Activated T-cell treated with anti-CD3 and anti-CD28 coated beads, Interleukin-2, amount 50 U/mL, for 48 hours (primary cell): ENCODE results near the gene LIN7C.
"Not testable (repeated sequence)": the region's sequence is repeated elsewhere in the genome, so short reads cannot be mapped to it uniquely, and the experiment has no call there.

ENCODE experiments used
- DNase-seq, 2 experiments: peaks; one replicate each; pipeline ENCODE4 v3.0.0-alpha.2; 2020

Gene LIN7C

DNA sequence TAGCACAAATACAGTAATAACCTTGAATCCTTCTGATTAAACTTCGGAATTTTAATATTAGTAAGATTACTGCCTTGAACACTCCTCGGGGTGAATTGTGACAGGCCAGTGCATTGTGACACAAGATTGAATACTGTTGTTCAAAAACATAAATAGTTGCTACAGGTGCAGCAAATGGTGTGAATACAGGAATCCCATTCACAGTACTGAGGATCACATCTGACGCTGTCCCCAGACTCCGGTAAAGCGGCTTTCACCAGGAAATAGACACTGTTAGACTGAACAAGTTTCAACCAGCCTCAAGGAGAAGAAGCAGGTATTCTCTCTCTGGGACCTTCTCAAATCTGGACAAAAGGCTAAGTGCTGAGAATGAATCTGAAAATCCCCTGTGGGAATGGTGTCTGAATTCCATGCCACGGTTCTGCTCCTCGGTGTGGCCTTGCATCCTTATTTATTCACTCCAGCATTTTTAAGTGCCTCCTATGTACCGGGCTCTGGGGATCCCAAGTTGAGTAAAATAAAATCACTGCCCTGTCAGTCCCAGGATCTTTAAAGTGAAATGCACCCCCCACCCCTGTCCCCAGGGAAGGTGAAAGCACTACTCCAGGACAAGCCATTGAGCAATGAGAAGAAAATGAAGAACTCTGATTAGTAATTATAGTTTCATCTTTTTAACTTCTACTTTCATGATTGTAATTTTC is 37.4 kb downstream of the LIN7C start:
- DNase-seq: no peak

DNA sequence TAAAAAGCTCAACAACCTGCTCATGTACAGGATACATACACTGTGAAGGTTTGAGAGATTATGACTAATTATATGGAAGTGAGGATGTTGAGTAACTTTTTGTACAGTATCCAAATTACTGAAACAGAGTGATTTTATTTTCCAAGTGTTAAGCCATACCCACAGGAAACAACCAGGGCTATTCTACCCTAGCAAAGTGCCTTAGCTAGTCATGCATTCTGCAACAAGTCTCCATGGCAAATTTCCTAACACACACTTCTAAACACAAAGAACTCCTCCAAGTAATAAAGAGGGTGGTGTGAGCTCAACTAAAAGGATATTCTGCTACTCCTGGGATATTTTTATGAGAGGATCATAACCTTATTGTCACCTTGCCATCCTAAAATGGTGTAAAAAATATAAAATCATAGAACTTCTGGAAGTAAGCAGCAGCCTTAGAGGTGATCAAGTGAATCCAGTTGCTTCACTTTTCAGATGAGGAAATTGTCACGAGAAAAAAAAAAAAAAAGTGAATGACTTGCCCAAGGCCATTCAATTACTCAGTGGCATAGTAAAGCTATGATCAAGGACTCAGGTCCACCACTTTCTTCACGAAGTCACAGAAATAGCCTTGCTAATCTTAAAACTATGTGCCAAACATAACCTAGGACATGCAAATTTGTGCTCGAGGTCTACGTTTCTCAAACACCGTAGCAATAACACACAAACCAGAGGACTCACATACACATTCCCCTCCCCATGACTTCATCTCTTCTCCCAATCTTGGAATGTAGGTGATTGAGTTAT is 38.2 kb downstream of the LIN7C start:
- no peak for DNase-seq

DNA sequence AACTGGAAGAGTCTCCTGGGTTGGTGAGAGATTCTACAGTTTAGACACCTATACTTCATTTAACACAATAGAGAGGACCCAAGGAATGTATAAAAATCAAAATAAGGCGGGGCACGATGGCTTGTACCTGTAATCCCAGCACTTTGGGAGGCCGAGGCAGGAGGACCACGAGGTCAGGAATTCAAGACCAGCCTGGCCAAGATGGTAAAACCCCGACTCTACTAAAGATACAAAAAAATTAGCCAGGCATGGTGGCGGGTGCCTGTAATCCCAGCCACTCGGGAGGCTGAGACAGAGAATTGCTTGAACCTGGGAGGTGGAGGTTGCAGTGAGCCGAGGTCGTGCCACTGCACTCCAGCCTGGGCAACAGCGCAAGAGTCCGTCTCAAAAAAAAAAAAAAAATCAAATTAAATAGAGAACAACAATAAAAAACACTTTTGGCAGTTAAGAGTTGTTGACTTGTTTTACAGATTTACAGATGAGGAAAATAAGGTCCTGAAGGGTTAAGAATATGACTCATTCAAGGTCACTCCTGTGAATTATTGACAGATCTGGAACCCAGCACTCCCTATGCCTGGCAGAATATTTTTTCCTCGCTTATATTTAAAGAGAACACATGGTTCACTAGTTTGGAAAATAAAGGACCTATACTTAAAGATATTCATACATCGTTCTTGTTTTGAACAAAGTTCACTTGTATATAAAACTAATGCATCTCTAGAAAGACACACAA is 39.2 kb downstream of the LIN7C start:
- DNase-seq: no peak

DNA sequence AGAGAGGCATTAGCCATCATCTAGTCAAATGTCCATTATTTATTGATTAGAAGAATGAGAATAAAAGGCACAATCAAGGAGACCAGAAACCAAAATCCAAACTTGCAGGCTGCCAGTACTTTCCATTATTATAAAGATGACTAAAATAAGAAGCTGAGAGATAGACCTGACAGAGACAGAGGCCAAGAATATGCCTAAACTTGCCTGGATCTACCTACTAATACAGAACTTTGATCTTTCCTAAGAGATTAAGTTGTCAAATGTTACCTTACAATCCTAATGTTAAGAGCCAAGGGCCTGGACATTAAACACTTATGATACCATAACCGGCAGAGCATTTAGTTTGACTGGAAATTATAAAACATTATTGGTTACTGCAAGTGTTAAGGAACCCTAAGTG is 40.2 kb downstream of the LIN7C start:
- DNase-seq: no peak

DNA sequence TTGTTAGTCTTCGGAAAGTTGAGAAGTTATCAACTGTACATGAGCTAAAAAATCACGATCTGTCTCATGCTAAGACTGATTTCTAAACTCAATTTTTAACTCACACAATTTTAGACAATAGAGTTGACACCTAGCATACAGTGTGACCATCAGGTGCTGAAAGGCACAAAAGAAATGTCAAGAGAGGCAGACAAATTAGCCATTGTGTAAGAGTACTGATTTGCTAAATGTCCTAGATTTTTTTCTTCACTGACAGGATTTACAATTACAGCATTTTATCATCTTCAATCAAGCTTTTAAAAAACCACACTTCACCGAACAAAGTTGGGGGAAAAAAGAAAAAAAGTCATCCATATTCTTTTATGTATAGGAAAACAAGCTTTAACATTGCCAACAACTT is 40.9 kb downstream of the LIN7C start:
- no peak for DNase-seq

DNA sequence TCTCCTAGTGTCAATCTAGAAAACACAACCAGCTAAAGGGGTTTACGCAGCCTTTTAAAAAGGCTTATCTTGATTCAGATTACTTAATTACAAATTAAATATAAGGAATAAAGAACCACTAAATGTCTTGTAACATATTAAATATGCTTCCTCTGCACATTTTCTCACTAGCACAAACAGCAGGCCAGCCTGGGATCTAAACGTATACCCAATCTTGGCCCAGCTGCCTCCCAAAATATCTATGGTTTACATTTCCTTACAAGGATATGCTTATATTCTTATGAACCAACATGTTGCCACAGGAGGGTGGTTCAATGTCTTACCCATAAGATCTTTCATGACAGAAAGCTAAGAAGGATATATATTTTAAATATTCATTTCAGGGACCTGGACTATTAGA is 41.7 kb downstream of the LIN7C start:
- DNase-seq: no peak

DNA sequence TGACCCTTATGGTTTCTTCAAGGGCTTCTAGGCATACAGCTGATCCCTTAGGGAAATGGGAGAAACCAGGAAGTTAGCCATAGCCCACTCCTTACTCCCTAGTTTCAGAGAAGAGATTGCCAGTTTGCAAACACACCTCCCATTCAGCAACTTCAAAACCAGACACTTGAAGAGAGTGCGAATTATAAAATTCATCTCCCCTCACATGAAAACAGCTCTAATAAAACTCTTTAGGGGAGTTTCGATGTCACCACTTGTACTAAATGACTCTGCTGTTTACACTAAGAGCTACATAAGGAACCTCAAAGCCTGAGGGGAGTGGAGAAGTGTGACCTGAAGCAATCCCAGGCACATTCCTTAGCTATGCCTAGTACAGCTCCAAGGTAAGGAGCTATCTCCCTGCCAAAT is 42.3 kb downstream of the LIN7C start:
- no peak for DNase-seq

DNA sequence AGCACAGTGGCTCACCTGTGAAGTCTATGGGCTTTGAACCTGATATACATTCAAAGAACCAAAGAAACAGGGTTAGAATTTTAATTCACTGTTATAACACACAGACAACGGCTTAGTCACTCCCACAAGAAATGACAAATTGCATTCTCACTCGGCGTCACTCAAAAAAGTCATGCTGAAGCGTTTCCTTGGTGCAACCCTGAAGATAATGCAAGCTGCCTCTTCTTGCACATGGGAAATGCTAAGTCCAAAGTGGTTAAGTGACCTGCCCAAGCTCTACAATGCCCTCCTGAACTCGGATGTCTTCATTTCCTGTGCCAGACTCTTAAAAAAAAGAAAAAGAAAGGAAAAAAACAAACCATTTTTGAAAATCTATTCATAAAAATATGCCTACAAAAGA is 44.0 kb downstream of the LIN7C start:
- no peak for DNase-seq

DNA sequence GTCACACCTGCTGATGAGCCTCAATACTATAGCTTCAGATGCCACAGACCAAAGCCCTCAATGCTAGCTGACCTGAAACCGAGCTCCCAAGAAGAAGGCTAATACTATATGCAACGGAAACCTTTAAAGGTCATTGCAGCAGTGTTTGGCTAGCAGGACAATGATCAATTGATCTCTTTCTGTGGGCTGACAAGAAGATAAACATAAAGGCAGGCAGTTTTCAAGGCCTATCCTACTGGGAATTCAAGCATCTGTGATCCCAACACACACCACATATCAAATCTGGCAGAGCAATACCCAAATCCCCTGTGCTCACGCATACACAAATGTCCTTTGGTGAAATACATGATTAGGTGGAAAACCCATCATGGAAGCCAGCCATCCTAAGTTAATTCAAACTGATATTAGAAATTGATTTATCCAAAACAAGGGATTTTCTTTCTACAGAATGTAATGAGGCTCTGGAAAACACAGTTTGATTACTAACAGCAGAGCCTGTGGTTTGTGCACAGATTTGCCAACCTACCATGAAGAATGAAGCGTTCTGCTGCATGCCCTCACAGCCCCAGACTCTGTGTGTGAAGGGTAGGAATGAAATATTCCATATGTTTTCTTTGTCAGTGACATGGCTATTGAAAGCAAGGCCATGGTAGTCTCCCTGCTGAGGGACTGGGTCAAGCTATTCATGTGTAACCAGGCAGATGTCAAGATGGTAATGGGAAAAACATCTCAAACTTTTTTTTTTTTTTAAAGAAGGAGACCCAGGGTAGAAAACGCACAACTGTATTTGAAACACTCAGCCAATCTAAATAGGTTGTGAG is 46.2 kb downstream of the LIN7C start:
- DNase-seq: no peak

DNA sequence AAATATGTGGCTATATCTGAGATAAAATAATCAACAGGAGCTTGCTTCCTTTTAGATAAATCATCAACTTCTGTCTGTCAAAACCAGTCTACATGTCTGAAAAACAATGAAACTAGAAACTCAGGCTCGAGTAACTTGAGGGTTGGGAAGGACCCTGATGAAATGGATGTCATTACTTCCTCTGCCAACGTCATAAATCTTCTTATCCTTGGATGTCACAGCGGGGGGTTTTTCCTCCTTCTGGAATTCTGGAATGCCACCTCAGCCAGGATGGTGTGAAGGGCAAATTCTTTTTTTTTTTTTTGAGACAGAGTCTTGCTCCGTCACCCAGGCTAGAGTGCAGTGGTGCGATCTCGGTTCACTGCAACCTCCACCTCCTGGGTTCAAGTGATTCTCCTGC is 47.4 kb downstream of the LIN7C start:
- no peak for DNase-seq

DNA sequence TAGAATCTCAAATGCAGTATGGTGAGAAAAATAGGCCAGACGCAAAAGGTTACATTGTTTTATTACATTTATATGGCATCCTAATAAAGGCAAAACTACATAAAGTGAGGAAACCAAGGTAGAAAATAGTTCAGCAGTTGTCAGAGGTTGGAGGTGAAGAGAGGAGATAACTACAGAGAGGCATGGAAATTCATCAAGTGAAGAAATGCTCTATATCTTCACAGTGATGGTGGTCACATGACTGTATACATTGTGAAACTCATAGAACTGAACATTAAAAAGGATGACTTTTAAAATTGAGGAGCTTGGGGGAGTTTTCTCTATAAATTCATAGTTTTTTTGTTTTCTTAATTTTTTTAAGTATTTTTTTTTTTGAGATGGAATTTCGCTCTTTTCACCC is 48.4 kb downstream of the LIN7C start:
- DNase-seq: no peak

DNA sequence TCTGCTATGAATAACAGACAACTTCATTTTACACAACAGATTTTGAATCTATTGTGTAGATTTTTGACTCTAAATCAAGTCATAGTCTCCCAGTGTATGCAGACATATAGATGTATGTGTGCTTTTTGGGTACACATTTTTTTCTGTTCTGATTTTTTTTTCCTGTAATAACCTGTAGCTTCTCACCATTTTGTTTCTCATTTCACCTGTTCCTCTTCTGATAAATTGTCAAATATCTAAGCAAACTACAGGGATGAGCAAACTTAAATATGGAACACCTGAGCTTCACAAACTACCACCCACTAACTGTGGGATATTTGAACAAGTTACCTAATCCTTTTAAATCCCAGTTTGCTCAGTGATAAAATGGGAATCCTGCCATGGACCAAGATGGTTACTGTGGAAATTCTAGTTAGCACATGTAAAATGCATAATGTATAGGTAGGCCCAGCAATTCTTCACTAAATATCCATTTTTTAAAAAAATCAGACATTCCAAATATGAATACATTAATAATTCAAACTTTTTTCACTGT is 49.7 kb downstream of the LIN7C start:
- no peak for DNase-seq

DNA sequence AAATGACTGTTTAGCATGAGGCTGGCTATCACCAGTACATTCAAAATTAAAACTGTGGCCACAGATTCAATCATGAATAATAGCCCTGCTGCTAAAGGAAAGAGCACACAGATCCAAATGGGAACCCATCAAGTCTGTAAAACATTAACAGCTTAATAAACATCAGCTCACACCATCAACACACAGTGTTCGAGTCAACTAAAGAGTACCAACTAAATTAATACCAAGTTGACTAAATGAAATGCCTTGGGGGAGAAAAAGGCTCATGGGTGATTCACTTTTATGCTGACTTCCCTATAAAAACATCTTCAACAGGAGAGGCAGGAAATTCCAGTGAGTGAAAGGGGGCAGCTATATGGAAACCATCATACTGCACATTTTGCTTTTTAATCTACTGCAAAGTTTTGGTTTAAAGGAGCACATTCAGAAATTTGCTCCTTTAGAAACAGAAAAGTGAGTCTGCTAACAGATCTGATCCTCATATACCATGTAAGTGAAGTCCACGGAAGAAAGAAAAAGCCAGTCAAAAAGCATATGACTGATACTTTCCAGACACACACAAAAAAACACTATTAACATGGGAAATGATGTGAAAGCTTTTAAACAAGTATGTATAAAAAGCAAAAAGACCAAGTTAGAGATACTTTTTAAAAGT is 50.3 kb downstream of the LIN7C start:
- DNase-seq: no peak

DNA sequence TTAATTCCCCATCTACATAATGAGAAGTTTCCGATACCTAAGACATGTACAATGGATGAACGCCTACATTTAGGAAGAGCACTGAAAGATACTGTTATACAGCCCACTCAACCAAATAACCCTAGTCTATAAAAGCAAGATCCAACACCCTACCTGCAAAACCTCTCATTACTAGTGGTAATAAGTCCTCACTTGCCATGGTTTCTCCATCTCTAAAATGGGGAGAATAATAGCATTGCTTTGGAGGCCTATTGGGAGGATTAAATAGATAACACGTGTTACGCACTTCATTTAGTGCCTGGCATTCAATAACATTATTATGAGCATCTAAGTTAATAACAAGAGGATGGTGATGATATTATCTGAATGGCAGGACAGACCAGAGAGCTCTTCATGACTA is 50.9 kb downstream of the LIN7C start:
- no peak for DNase-seq

DNA sequence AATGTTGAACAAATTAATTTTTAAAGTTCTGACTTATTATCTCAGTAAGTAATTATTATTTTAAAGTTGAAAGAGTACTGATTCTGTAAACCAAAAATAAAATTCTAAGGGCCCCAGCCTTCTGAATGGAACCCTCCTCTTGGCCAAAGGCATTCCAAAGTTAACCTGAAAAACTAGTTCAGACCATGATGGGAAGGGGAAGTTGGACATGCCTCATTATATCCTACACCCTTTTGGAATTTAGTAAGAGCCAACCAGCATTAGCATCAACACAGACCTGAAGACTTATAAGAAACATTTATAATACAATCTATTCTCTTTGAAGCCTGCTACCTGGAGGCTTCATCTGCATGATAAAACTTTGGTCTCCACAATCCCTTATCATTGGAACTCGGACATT is 52.9 kb downstream of the LIN7C start:
- no peak for DNase-seq

DNA sequence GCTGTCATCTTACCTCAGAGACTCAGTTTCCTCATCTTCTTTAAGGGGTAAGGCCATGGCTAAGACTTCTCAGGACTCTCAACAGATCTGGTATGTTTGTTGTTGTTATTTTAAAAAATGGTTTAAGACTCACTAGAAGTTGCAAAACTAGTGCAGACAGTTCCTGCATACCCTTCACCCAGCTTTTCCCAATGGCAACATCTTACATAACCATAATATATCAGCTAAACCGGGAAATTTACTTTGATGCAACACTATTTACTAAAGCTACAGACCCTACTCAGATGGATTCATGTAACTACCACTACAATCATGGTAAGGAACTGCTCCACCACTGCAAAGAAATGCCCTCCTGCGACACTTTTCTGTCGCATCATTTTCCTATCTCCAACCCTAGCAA is 54.4 kb downstream of the LIN7C start:
- DNase-seq: no peak

DNA sequence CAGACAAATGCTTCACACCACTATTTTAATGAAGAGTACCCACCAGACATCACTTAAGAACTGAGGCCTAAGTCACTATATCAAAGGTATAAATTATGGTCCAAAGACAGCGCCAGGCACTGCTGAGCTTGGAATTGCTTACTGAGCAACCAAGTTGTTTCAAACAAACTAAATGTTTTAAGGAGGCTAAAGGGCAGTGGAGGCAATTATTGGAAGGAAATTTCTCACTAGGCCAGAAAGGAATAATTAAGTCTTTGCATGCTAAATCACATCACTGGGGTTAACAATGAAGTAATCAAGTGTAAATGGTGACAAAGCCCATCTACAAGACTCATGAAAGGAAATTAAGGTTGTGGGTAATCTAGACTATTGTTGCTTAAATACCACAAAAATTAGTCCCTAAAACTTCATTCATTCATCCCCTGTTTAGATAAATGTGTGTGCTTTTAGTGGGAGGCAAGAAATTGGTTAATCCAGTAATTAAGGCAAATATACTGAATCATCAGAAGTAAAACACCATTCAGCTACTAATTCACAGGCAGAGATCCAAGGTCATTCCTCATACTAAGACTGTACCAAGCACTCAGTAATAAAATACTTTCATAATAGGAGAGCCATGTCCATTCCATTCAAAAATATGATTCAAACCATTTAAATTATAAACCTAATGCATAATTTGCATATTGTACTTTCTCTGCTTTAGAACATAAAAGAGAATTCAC is 55.2 kb downstream of the LIN7C start:
- DNase-seq: no peak

DNA sequence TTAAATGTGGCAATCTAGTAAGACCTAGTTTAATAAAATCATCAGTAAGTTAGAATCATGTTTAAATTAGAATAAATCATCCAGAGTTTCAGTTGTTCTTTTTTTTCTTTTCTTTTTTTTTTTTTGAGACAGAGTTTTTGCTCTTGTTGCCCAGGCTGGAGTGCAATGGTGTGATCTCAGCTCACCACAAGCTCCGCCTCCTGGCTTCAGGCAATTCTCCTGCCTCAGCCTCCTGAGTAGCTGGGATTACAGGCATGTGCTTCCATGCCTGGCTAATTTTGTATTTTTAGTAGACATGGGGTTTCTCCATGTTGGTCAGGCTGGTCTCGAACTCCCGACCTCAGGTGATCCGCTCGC is 58.4 kb downstream of the LIN7C start:
- DNase-seq: not testable (repeated sequence)

DNA sequence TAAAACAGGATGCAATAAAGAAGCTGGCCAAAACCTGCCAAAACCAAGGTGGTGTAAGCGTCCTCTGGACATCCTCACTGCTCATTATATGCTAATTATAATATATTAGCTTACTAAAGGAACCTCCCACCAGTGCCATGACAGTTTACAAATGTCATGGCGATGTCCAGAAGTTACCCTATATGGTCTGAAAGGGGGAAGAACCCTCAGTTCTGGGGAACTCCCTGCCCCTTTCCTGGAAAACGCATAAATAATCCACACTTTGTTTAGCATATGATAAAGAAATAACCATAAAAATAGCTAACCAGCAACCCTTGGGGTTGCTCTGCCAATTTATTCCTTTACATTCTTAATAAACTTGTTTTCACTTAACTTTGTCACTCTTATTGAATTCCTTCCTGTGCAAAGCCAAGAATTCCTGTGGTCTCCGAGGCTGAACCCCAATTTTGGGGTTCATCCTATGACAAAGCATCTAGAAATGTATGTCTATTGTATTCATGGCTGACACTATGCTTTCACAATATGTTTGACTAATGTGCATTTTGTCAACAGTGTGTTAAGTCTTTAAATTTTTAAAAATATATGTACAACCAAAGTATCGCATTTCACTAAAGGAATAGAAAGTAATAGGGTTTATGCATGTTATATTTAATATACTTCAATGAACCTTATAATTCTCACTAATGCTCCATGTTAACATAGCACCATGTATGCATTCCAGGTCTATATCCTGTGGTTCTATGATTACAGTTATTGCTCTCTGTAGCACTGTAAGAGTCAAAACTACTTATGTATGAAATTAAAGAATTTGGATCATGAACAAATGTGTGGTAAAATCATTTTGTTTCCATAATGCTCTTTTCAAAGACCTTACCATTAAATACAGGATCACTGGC is 59.0 kb downstream of the LIN7C start:
- no peak for DNase-seq

DNA sequence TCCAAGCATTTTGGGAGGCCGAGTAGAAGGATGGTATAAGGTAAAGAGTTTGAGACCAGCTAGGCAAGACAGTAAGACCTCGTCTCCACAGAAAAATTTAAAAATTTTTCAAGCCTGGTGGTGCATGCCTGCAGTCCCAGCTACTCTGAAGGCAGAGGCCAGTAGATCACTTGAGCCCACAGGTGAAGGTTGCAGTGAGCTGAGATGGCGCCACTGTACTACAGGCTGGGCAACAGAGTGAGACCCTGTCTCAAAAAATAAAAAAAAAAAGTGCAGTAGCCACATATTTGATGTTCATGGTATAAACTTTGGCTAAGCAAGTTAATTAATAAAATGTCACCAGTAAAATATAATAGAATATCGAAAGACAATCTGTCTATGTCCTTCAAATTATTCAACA is 60.9 kb downstream of the LIN7C start:
- DNase-seq: no peak

DNA sequence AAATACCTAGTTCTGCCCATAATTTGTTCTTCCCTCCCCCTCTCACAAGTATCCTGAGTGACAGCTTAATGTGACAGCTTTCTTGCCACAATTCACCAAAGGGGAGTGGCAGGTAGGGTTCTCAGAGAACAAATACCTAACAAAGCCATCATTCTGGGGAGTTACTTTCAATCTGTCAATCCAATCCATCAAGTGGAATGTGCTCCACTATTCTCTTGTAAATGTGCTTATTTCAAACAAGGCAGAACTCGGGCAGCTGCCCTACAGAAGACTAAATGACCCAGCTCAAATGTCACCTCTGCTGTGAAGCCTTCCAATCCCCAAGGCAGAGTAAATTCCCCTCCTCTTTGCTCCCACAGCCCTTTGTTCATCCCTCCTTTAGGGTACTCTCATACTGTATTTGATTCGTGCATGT is 61.8 kb downstream of the LIN7C start:
- no peak for DNase-seq
